Bone marrow (tissue), 2 donors: ENCODE measurements around the gene ST3GAL3.
A peak's percentile ranks its signal among the peaks of the same experiment; 100 is the strongest.

Experiments
- DNase-seq, 2 donors: peaks; one replicate each; lab custom pipeline; 2025; lab: John Stamatoyannopoulos, UW

ST3GAL3 gene

GRCh38 chr1:43914576-43915525 is 207.5 kb downstream of the ST3GAL3 start:
- no peak for DNase-seq

GRCh38 chr1:43919906-43920305 is 212.6 kb downstream of the ST3GAL3 start:
- no peak for DNase-seq

- no peak for DNase-seq
Measured at GRCh38 chr1:43921022-43921421, 213.7 kb downstream of the ST3GAL3 start.

- no peak for DNase-seq
Measured at GRCh38 chr1:43924516-43924915, 217.2 kb downstream of the ST3GAL3 start.

GRCh38 chr1:43925846-43926245 is 218.5 kb downstream of the ST3GAL3 start:
- no peak for DNase-seq

GRCh38 chr1:43930168-43930948 is 223.0 kb downstream of the ST3GAL3 start:
- DNase-seq, result no peak

- DNase-seq, result no peak
Measured at GRCh38 chr1:43930949-43931275, 223.6 kb downstream of the ST3GAL3 start.

- no peak for DNase-seq
Measured at GRCh38 chr1:43931711-43932660, 224.7 kb downstream of the ST3GAL3 start.

- no peak for DNase-seq
Measured at GRCh38 chr1:43932786-43933385, 225.6 kb downstream of the ST3GAL3 start.

- DNase-seq, result no peak
Measured at GRCh38 chr1:43933386-43934100, 226.2 kb downstream of the ST3GAL3 start, which contains the start of gene ARTN. ARTN (plus strand) TSS chr1:43933801; CDS start chr1:43935657, 1,856 bp downstream.

GRCh38 chr1:43934101-43934985 is 227.0 kb downstream of the ST3GAL3 start:
- DNase-seq, result peak; percentile 23 to 51

- DNase-seq, result no peak
Measured at GRCh38 chr1:43934986-43935324, 227.6 kb downstream of the ST3GAL3 start.

GRCh38 chr1:43935711-43936427 is 228.5 kb downstream of the ST3GAL3 start:
- DNase-seq, result no peak

GRCh38 chr1:43936431-43937151 is 229.3 kb downstream of the ST3GAL3 start:
- peak in 1 of 2 donors; percentile 6 for DNase-seq

GRCh38 chr1:43937179-43937865 is 230.0 kb downstream of the ST3GAL3 start:
- DNase-seq, result no peak

GRCh38 chr1:43938383-43938782 is 231.0 kb downstream of the ST3GAL3 start:
- DNase-seq, result no peak

- no peak for DNase-seq
Measured at GRCh38 chr1:43938892-43939587, 231.7 kb downstream of the ST3GAL3 start.
